GM18507 (cell line): ENCODE results near the gene TTC23L.

ENCODE experiments used
- DNase-seq: peaks from one replicate; pipeline ENCODE4 v3.0.0; 2011; ENCODE audit warnings: low read depth; ENCODE audit not compliant: insufficient read length; ENCODE audit errors: extremely low spot score
- FAIRE-seq: peaks from 2 replicates; lab custom pipeline; 2011; peaks lifted over from hg19 to GRCh38; lab: Jason Lieb, UNC

Gene TTC23L

GRCh38 chr5:34831303-34831702, 7.7 kb upstream of the TTC23L start:
- no peak for FAIRE-seq
- DNase-seq = no peak

- no peak for FAIRE-seq
Measured at GRCh38 chr5:34832568-34832967, 6.4 kb upstream of the TTC23L start.

GRCh38 chr5:34833090-34833489, 5.9 kb upstream of the TTC23L start:
- FAIRE-seq (no peak), DNase-seq (no peak)

More at GRCh38 chr5:34832568-34832967, 6.4 kb upstream of the TTC23L start:
- DNase-seq = no peak

- DNase-seq (no peak), FAIRE-seq (no peak)
Measured at GRCh38 chr5:34833976-34834793, 4.8 kb upstream of the TTC23L start.

GRCh38 chr5:34834794-34835089, 4.2 kb upstream of the TTC23L start:
- FAIRE-seq (no peak), DNase-seq (no peak)

- FAIRE-seq (no peak), DNase-seq (no peak)
Measured at GRCh38 chr5:34835664-34836063, 3.3 kb upstream of the TTC23L start.

GRCh38 chr5:34841816-34842215, 2.9 kb downstream of the TTC23L start:
- no peak for DNase-seq
- FAIRE-seq = no peak

GRCh38 chr5:34842554-34842953, 3.6 kb downstream of the TTC23L start:
- FAIRE-seq (no peak), DNase-seq (no peak)

- DNase-seq = no peak
- no peak for FAIRE-seq
Measured at GRCh38 chr5:34843497-34843896, 4.5 kb downstream of the TTC23L start.

- no peak for FAIRE-seq
Measured at GRCh38 chr5:34844106-34844505, 5.1 kb downstream of the TTC23L start.

GRCh38 chr5:34844999-34845398, 6.0 kb downstream of the TTC23L start:
- DNase-seq = no peak
- FAIRE-seq = no peak

More at GRCh38 chr5:34844106-34844505, 5.1 kb downstream of the TTC23L start:
- no peak for DNase-seq

GRCh38 chr5:34847056-34847455, 8.1 kb downstream of the TTC23L start:
- FAIRE-seq (no peak), DNase-seq (no peak)

GRCh38 chr5:34847552-34847951, 8.6 kb downstream of the TTC23L start:
- DNase-seq = no peak
- FAIRE-seq = no peak

- DNase-seq (no peak), FAIRE-seq (no peak)
Measured at GRCh38 chr5:34848230-34848629, 9.3 kb downstream of the TTC23L start.

GRCh38 chr5:34849253-34849652, 10.3 kb downstream of the TTC23L start:
- FAIRE-seq = no peak

GRCh38 chr5:34854459-34855174, 15.7 kb downstream of the TTC23L start:
- FAIRE-seq = peak; percentile 81

More at GRCh38 chr5:34849253-34849652, 10.3 kb downstream of the TTC23L start:
- no peak for DNase-seq

GRCh38 chr5:34857161-34857560, 18.2 kb downstream of the TTC23L start:
- FAIRE-seq (no peak), DNase-seq (no peak)

More at GRCh38 chr5:34854459-34855174, 15.7 kb downstream of the TTC23L start:
- peak; percentile 26 for DNase-seq

- DNase-seq = no peak
- FAIRE-seq = no peak
Measured at GRCh38 chr5:34857894-34858293, 18.9 kb downstream of the TTC23L start.

GRCh38 chr5:34858790-34859189, 19.8 kb downstream of the TTC23L start:
- DNase-seq (no peak), FAIRE-seq (no peak)

- DNase-seq (no peak), FAIRE-seq (no peak)
Measured at GRCh38 chr5:34859253-34859652, 20.3 kb downstream of the TTC23L start.

- no peak for FAIRE-seq
- no peak for DNase-seq
Measured at GRCh38 chr5:34863946-34864345, 25.0 kb downstream of the TTC23L start.
